H1 (cell line): Measurements from ENCODE around the gene CBS. TPM values are rescaled to one million over a fixed set of nuclear protein-coding genes. Genes with fewer than 3 reads are reported as not detected.
"Not testable (repeated sequence)": the region's sequence is repeated elsewhere in the genome, so short reads cannot be mapped to it uniquely, and the experiment has no call there.

Experiments
- CTCF ChIA-PET: fragments of 300-600 bp; sonication (Branson Sonifier 250); formaldehyde crosslinking; loops from one replicate; lab custom pipeline; 2021; ENCODE audit not compliant: partially characterized antibody; lab: Charles Lee
- POLR2A ChIA-PET: fragments of 300-600 bp; sonication (Branson Sonifier 250); formaldehyde crosslinking; loops from one replicate; lab custom pipeline; 2021; ENCODE audit warnings: inconsistent platforms; ENCODE audit not compliant: partially characterized antibody; lab: Charles Lee
- DNase-seq, 2 experiments: peaks; one replicate each; pipeline versions ENCODE4 v3.0.0 to v3.0.0-alpha.2; 2010 to 2022; ENCODE audit warnings: low spot score in 2 of 2, low read depth in 1 of 2, mixed read lengths in 1 of 2
- FAIRE-seq: peaks from 2 replicates; lab custom pipeline; 2011; peaks lifted over from hg19 to GRCh38; lab: Jason Lieb, UNC
- H2AFZ ChIP-seq: 2 replicates; pipeline ENCODE4 v1.8.1; 2012; ENCODE audit warnings: low read length, inconsistent platforms
- H2AK5ac ChIP-seq: 2 replicates; pipeline ENCODE4 v1.6.1; 2013; ENCODE audit warnings: low read depth, low read length
- H2BK120ac ChIP-seq: replicated peaks from 2 replicates; pipeline ENCODE3; 2013; ENCODE audit warnings: low read depth, low read length, inconsistent platforms
- H2BK12ac ChIP-seq: 2 replicates; pipeline ENCODE4 v1.6.1; 2013; ENCODE audit warnings: low read depth, low read length
- H2BK15ac ChIP-seq: 2 replicates; pipeline ENCODE4 v1.6.1; 2013; ENCODE audit warnings: low read length
- H2BK20ac ChIP-seq: 2 replicates; pipeline ENCODE4 v1.6.1; 2013; ENCODE audit warnings: low read length
- H2BK5ac ChIP-seq: 2 replicates; pipeline ENCODE4 v1.6.1; 2013; ENCODE audit warnings: low read depth, low read length
- H3K14ac ChIP-seq: 2 replicates; pipeline ENCODE4 v1.6.1; 2013; ENCODE audit warnings: inconsistent platforms; ENCODE audit not compliant: insufficient read length
- H3K18ac ChIP-seq: 2 replicates; pipeline ENCODE4 v1.6.1; 2013; ENCODE audit warnings: low read length; ENCODE audit errors: extremely low read depth
- H3K23ac ChIP-seq: 2 replicates; pipeline ENCODE4 v1.6.1; 2013; ENCODE audit warnings: inconsistent platforms; ENCODE audit not compliant: insufficient read length
- H3K23me2 ChIP-seq: 2 replicates; pipeline ENCODE4 v1.6.1; 2013; ENCODE audit warnings: low read depth, low read length
- H3K27ac ChIP-seq: 2 replicates; pipeline ENCODE4 v1.6.1; 2011; ENCODE audit warnings: low read depth, low read length, inconsistent platforms
- H3K27me3 ChIP-seq, 4 experiments: replicated peaks in 1 of 4; 1 replicate in 1 of 4; 2 replicates in 3 of 4; pipeline versions ENCODE4 v1.6.1 to v1.8.1; 2011 to 2013; ENCODE audit warnings: low read length in 3 of 4, mild to moderate bottlenecking in 3 of 4, inconsistent platforms in 2 of 4, mixed read lengths in 2 of 4, moderate library complexity in 1 of 4; ENCODE audit not compliant: control insufficient read depth in 3 of 4, insufficient read depth in 3 of 4; ENCODE audit errors: extremely low read depth in 1 of 4
- H3K36me3 ChIP-seq, 4 experiments: 2 replicates each; pipeline versions ENCODE4 v1.6.1 to v1.8.1; 2011 to 2013; ENCODE audit warnings: mild to moderate bottlenecking in 4 of 4, low read length in 3 of 4, moderate library complexity in 2 of 4, control low read depth in 1 of 4, inconsistent platforms in 1 of 4; ENCODE audit not compliant: insufficient read depth in 4 of 4, control insufficient read depth in 2 of 4
- H3K4ac ChIP-seq: replicated peaks from 2 replicates; pipeline ENCODE3; 2013; ENCODE audit warnings: low read length, low read depth, mixed read lengths, inconsistent platforms; ENCODE audit not compliant: insufficient read length
- H3K4me1 ChIP-seq, 4 experiments: replicated peaks in 1 of 4; 1 replicate in 1 of 4; 2 replicates in 3 of 4; pipeline versions ENCODE4 v1.6.1 to v1.8.1; 2011 to 2013; ENCODE audit warnings: low read length in 3 of 4, inconsistent platforms in 2 of 4, mixed read lengths in 1 of 4; ENCODE audit not compliant: insufficient read depth in 4 of 4, control insufficient read depth in 3 of 4
- H3K4me2 ChIP-seq, 2 experiments: 2 replicates each; pipeline versions ENCODE4 v1.6.1 to v1.8.1; 2011 to 2013; ENCODE audit warnings: low read depth in 2 of 2, low read length in 2 of 2, control low read depth in 1 of 2, inconsistent platforms in 1 of 2, mild to moderate bottlenecking in 1 of 2; ENCODE audit not compliant: insufficient read depth in 1 of 2
- H3K4me3 ChIP-seq, 4 experiments: fragments of 200-600, 300-600 bp in 1 of 4; sonication (generic), shearing (Covaris generic), sonication (Bioruptor Twin) in 1 of 4; 2 replicates each; pipeline versions ENCODE4 v1.5.1 to v1.8.1; 2011 to 2016; ENCODE audit warnings: low read length in 4 of 4, low read depth in 3 of 4, control low read depth in 2 of 4, inconsistent platforms in 2 of 4, mild to moderate bottlenecking in 2 of 4, mixed read lengths in 1 of 4, moderate library complexity in 1 of 4; ENCODE audit not compliant: insufficient read depth in 2 of 4; ENCODE audit errors: extremely low read depth in 1 of 4
- H3K56ac ChIP-seq: replicated peaks from 2 replicates; pipeline ENCODE3; 2013; ENCODE audit warnings: low read depth, mild to moderate bottlenecking, mixed read lengths, low read length, inconsistent platforms; ENCODE audit not compliant: insufficient read length
- H3K79me1 ChIP-seq: 2 replicates; pipeline ENCODE4 v1.6.1; 2013; ENCODE audit warnings: low read depth, low read length, control low read depth
- H3K79me2 ChIP-seq, 2 experiments: 2 replicates each; pipeline versions ENCODE4 v1.6.1 to v1.8.1; 2012 to 2013; ENCODE audit warnings: low read length in 2 of 2, mild to moderate bottlenecking in 2 of 2, inconsistent platforms in 1 of 2; ENCODE audit not compliant: insufficient read depth in 2 of 2, control insufficient read depth in 1 of 2
- H3K9ac ChIP-seq, 4 experiments: replicated peaks in 1 of 4; 1 replicate in 1 of 4; 2 replicates in 3 of 4; pipeline versions ENCODE4 v1.6.1 to v1.8.1; 2011 to 2013; ENCODE audit warnings: low read depth in 3 of 4, low read length in 3 of 4, control low read depth in 2 of 4, mild to moderate bottlenecking in 2 of 4, moderate library complexity in 2 of 4, inconsistent platforms in 1 of 4; ENCODE audit errors: extremely low read depth in 1 of 4
- H3K9me3 ChIP-seq, 2 experiments: 2 replicates each; pipeline versions ENCODE4 v1.6.1 to v1.8.1; 2012 to 2013; ENCODE audit warnings: mild to moderate bottlenecking in 2 of 2, moderate library complexity in 2 of 2, control low read depth in 1 of 2, inconsistent platforms in 1 of 2, low read depth in 1 of 2, low read length in 1 of 2, mixed read lengths in 1 of 2; ENCODE audit not compliant: insufficient read depth in 2 of 2
- H4K20me1 ChIP-seq, 2 experiments: replicated peaks in 1 of 2; 2 replicates each; pipeline versions ENCODE3 to v1.8.1; 2011 to 2013; ENCODE audit warnings: inconsistent platforms in 2 of 2, low read length in 2 of 2, mild to moderate bottlenecking in 1 of 2; ENCODE audit not compliant: insufficient read depth in 2 of 2, control insufficient read depth in 1 of 2
- H4K5ac ChIP-seq: 2 replicates; pipeline ENCODE4 v1.6.1; 2013; ENCODE audit warnings: low read length, low read depth, mixed read lengths, inconsistent platforms; ENCODE audit not compliant: insufficient read length
- H4K8ac ChIP-seq: 2 replicates; pipeline ENCODE4 v1.8.0; 2013; ENCODE audit warnings: mild to moderate bottlenecking, moderate library complexity, low read length, inconsistent platforms; ENCODE audit not compliant: insufficient read depth; ENCODE audit errors: extremely low read depth
- H4K91ac ChIP-seq: replicated peaks from 2 replicates; pipeline ENCODE3; 2013; ENCODE audit warnings: low read length, mixed read lengths, inconsistent platforms; ENCODE audit not compliant: insufficient read length
- WGBS, 2 experiments: shearing (Covaris generic) in 1 of 2; methylation state at CpG; one replicate each; pipeline versions ENCODE4 v1.1.6 to v1.1.7; 2013 to 2015; ENCODE audit warnings: low lambda C conversion rate in 2 of 2, mixed read lengths in 2 of 2, inconsistent platforms in 1 of 2, low coverage in 1 of 2, missing lambda C conversion rate in 1 of 2; ENCODE audit not compliant: insufficient replicate concordance in 2 of 2, insufficient coverage in 1 of 2, insufficient read length in 1 of 2; ENCODE audit errors: extremely low coverage in 1 of 2, missing lambda C conversion rate in 1 of 2; 5-methylcytosine and 5-hydroxymethylcytosine counted together
- polyA plus RNA-seq, 7 experiments: library from polyadenylated mRNA; depleted of rRNA in 3 of 7; stranded (reverse) in 5 of 7; unstranded in 2 of 7; fragments of >200 nt in 5 of 7; fragments of 200-250 nt in 2 of 7; gene quantifications; 1 replicate in 5 of 7; 2 replicates in 1 of 7; 4 replicates in 1 of 7; pipeline versions ENCODE4 v1.2.1 to v1.2.3, GENCODE V29; 2011 to 2013; ENCODE audit warnings: missing spikeins in 2 of 7, mixed read lengths in 2 of 7
- total RNA-seq: library from RNA; stranded (reverse); fragmentation: NEBNext Ultra II Directional; extraction: Animal tissue kit (Norgen Biotek cat#: 25700); gene quantifications from 2 replicates; pipeline ENCODE4 v1.2.1, GENCODE V29; 2021

CBS gene
- total and polyA plus RNA-seq, 2 of the 8 experiments (the other 6 are each of a cell fraction or from before 2014, with no cell fraction given), result 114 to 455 TPM

GRCh38 chr21:43006051-43006873, 69.4 kb downstream of the CBS start:
- FAIRE-seq, H3K4me3 ChIP-seq, H4K5ac ChIP-seq, H4K20me1 ChIP-seq, H3K9me3 ChIP-seq, H2AK5ac ChIP-seq, H2BK5ac ChIP-seq, CTCF ChIA-PET, H3K4me2 ChIP-seq, H3K4ac ChIP-seq, H3K23ac ChIP-seq, H4K8ac ChIP-seq, H2BK12ac ChIP-seq, H2BK20ac ChIP-seq, H3K27ac ChIP-seq, H3K56ac ChIP-seq, H3K4me1 ChIP-seq, H2BK15ac ChIP-seq, H3K27me3 ChIP-seq, H3K14ac ChIP-seq, H3K79me2 ChIP-seq, DNase-seq, H2BK120ac ChIP-seq, H3K23me2 ChIP-seq, H4K91ac ChIP-seq, H3K18ac ChIP-seq, H3K79me1 ChIP-seq, H2AFZ ChIP-seq, H3K9ac ChIP-seq: not testable (repeated sequence)
- H3K36me3 ChIP-seq, result peaks cover 4 to 22% (median 11%) of the 10 kb centered on the region in 4 experiments; a peak in 7 of 8 replicates
- POLR2A ChIA-PET, result interaction anchor here (0.8 to 1.3 kb wide), 3 partner anchors 11 to 49 kb away, joined by 3 to 4 read pairs (median 3); no protein-coding TSS in a partner anchor
- WGBS, 2 experiments, result 89% methylated on average over 14 of the region's 14 CpGs; no CpG with 5 or more reads in 1 of the 2 experiments
